ENCODE results near the gene TPRG1L.
"Not testable (repeated sequence)": the region's sequence is repeated elsewhere in the genome, so short reads cannot be mapped to it uniquely, and the experiment has no call there.

The TPRG1L gene

GRCh38 chr1:3624200-3625136 lies at the start of gene TPRG1L:
Gene TPRG1L, plus strand, starts transcription at chr1:3625015. Its CDS starts 58 bp downstream, at chr1:3625073.
- peak; percentile 96 for DNase-seq

- not testable (repeated sequence) for DNase-seq
Observed at GRCh38 chr1:3575515-3575914, 49.3 kb upstream of the TPRG1L start.

- no peak for DNase-seq
Observed at GRCh38 chr1:3575993-3576392, 48.8 kb upstream of the TPRG1L start.

- DNase-seq: no peak
Observed at GRCh38 chr1:3577300-3577699, 47.5 kb upstream of the TPRG1L start.

GRCh38 chr1:3577711-3578432 lies 46.9 kb upstream of the TPRG1L start:
- DNase-seq: no peak

GRCh38 chr1:3578433-3578805 lies 46.4 kb upstream of the TPRG1L start:
- no peak for DNase-seq

- no peak for DNase-seq
Observed at GRCh38 chr1:3578906-3579305, 45.9 kb upstream of the TPRG1L start.

GRCh38 chr1:3579626-3580025 lies 45.2 kb upstream of the TPRG1L start:
- no peak for DNase-seq

GRCh38 chr1:3580231-3580630 lies 44.6 kb upstream of the TPRG1L start:
- no peak for DNase-seq

GRCh38 chr1:3581296-3582036 lies 43.3 kb upstream of the TPRG1L start:
- no peak for DNase-seq

GRCh38 chr1:3583751-3584150 lies 41.1 kb upstream of the TPRG1L start:
- not testable (repeated sequence) for DNase-seq

GRCh38 chr1:3584915-3585314 lies 39.9 kb upstream of the TPRG1L start:
- no peak for DNase-seq

GRCh38 chr1:3585353-3585868 lies 39.4 kb upstream of the TPRG1L start:
- DNase-seq: not testable (repeated sequence)

- no peak for DNase-seq
Observed at GRCh38 chr1:3585940-3586568, 38.8 kb upstream of the TPRG1L start.

GRCh38 chr1:3586986-3587759 lies 37.6 kb upstream of the TPRG1L start:
- DNase-seq: no peak

- DNase-seq: no peak
Observed at GRCh38 chr1:3588395-3588794, 36.4 kb upstream of the TPRG1L start.

- DNase-seq: no peak
Observed at GRCh38 chr1:3590139-3590763, 34.6 kb upstream of the TPRG1L start.

- DNase-seq: no peak
Observed at GRCh38 chr1:3590951-3591865, 33.6 kb upstream of the TPRG1L start.

GRCh38 chr1:3593334-3593733 lies 31.5 kb upstream of the TPRG1L start:
- no peak for DNase-seq

GRCh38 chr1:3593745-3594144 lies 31.1 kb upstream of the TPRG1L start:
- DNase-seq: no peak
